ENCODE data around the gene LMBRD2.
A peak's percentile ranks its signal among the peaks of the same experiment; 100 is the strongest.
"Not testable (repeated sequence)": the region's sequence is repeated elsewhere in the genome, so short reads cannot be mapped to it uniquely, and the experiment has no call there.

LMBRD2 gene

GRCh38 chr5:36136581-36136980 lies 15.1 kb downstream of the LMBRD2 start:
- DNase-seq (ENCODE audit: extremely low read depth, low read depth): no peak
- TF ChIP-seq CTCF (IDR thresholded peaks at IDR 0.05; ENCODE audit: low read depth, low read length): no peak

GRCh38 chr5:36135988-36136387 lies 15.7 kb downstream of the LMBRD2 start:
- TF ChIP-seq CTCF (IDR thresholded peaks at IDR 0.05; ENCODE audit: low read depth, low read length): no peak
- DNase-seq (ENCODE audit: extremely low read depth, low read depth): no peak

GRCh38 chr5:36133009-36133408 lies 18.7 kb downstream of the LMBRD2 start:
- DNase-seq (ENCODE audit: extremely low read depth, low read depth): not testable (repeated sequence)

- DNase-seq (ENCODE audit: extremely low read depth, low read depth): not testable (repeated sequence)
Measured at GRCh38 chr5:36129666-36130065, 22.0 kb downstream of the LMBRD2 start.

GRCh38 chr5:36128795-36129194 lies 22.9 kb downstream of the LMBRD2 start:
- DNase-seq (ENCODE audit: extremely low read depth, low read depth): no peak
- TF ChIP-seq CTCF (IDR thresholded peaks at IDR 0.05; ENCODE audit: low read depth, low read length): no peak

GRCh38 chr5:36125868-36126267 lies 25.8 kb downstream of the LMBRD2 start:
- DNase-seq (ENCODE audit: extremely low read depth, low read depth): no peak
- no peak for TF ChIP-seq CTCF (IDR thresholded peaks at IDR 0.05; ENCODE audit: low read depth, low read length)

GRCh38 chr5:36111238-36111637 lies 40.4 kb downstream of the LMBRD2 start:
- no peak for DNase-seq (ENCODE audit: extremely low read depth, low read depth)
- TF ChIP-seq CTCF (IDR thresholded peaks at IDR 0.05; ENCODE audit: low read depth, low read length): no peak

- peak; percentile 35 for DNase-seq (ENCODE audit: extremely low read depth, low read depth)
- no peak for TF ChIP-seq CTCF (IDR thresholded peaks at IDR 0.05; ENCODE audit: low read depth, low read length)
Measured at GRCh38 chr5:36108758-36109460, 42.8 kb downstream of the LMBRD2 start.
